Stimulated activated naive CD8-positive, alpha-beta T cell treated with anti-CD3 and anti-CD28 coated beads, Interleukin-15, amount 100 ng/mL, for 72 hours (primary cell): ENCODE results near the gene PMM2.
"Not testable (repeated sequence)": the region's sequence is repeated elsewhere in the genome, so short reads cannot be mapped to it uniquely, and the experiment has no call there.

ENCODE experiments used
- ATAC-seq: fragments of 150-1000 bp; cut with Tn5 transposase; 2 replicates; pipeline ENCODE4 v1.10.0; 2021; ENCODE audit warnings: mild to moderate bottlenecking, moderate library complexity
- DNase-seq, 2 donors: peaks; one replicate each; pipeline ENCODE4 v3.0.0; 2021 to 2022
- H3K27ac Mint-ChIP-seq, 2 donors: one replicate each; pipeline ENCODE4 v1.8.0; 2022; ENCODE audit warnings: mild to moderate bottlenecking in 2 of 2, mixed read lengths in 2 of 2, moderate library complexity in 2 of 2
- H3K27me3 Mint-ChIP-seq: one replicate; pipeline ENCODE4 v1.8.0; 2022; ENCODE audit warnings: mixed read lengths
- H3K4me1 Mint-ChIP-seq: one replicate; pipeline ENCODE4 v1.8.0; 2022; ENCODE audit warnings: mild to moderate bottlenecking, mixed read lengths
- H3K4me3 Mint-ChIP-seq, 2 donors: one replicate each; pipeline ENCODE4 v1.8.0; 2022; ENCODE audit warnings: mild to moderate bottlenecking in 2 of 2, mixed read lengths in 2 of 2, moderate library complexity in 1 of 2
- H3K9me3 Mint-ChIP-seq, 2 donors: one replicate each; pipeline ENCODE4 v1.8.0; 2022; ENCODE audit warnings: mixed read lengths in 2 of 2

PMM2 gene

GRCh38 chr16:8797364-8798173, at the start of gene PMM2, which contains the start of gene TMEM186:
TSS of gene PMM2 (plus strand) at chr16:8797839. CDS start at chr16:8797883, 44 bp downstream.
TSS of gene TMEM186 (minus strand) at chr16:8797639. CDS start at chr16:8797614, 25 bp downstream.
- peak within 1 kb of the TSS; percentile 96 to 97 for H3K27ac Mint-ChIP-seq
- peak; percentile 89 to 94 for DNase-seq
- no peaks in the 10 kb centered on the region for H3K9me3 Mint-ChIP-seq
- peak within 1 kb of the TSS; percentile 92 to 97 for H3K4me3 Mint-ChIP-seq
- H3K27me3 Mint-ChIP-seq = no peaks in the 10 kb centered on the region
- H3K4me1 Mint-ChIP-seq = peaks cover 48% of the 10 kb centered on the region
- ATAC-seq = peak; percentile 97

GRCh38 chr16:8748944-8749343, 48.7 kb upstream of the PMM2 start:
- not testable (repeated sequence) for DNase-seq, ATAC-seq, H3K27ac Mint-ChIP-seq, H3K9me3 Mint-ChIP-seq, H3K4me3 Mint-ChIP-seq, H3K27me3 Mint-ChIP-seq, H3K4me1 Mint-ChIP-seq

DNA sequence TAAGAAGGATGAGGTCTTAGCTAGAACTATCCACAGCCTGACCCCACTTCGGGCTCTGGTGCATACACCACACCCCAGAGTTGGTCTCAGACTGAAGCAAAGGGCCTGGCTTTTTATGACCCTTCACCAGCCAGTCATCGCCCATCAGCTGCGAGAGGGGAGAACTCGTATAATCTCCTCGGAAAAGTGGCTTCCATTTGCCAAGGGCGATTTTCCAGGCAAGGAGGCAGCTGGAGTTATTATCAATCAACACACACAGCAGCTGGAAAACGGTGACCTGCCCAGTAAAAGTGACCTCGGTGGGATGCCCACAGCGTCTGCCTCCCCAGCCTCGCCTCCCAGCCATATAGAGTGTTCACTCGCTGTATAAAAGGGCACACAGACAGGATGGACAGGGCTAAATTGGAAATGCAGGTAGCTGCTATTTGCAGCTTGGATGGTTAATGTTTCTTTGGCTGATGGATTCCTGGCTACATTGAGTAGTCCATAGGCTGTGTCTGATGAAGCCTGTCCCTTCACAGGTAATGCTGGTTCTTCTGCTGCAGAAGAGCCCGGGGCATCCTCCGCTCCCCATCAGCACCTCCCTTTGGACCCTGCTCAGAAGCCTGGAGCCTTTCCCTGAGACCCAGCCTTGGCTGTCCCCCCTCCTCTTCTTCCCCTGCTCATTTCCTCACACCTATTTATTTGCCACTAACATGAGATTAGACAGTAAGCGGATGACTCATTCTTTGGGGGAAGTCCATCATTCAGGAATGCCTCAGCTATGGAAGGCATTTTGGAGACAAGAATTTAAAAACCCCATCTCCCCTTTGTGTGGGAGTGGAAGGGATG, 45.9 kb upstream of the PMM2 start:
- no peak overlapping the region for H3K4me3 Mint-ChIP-seq
- H3K27ac Mint-ChIP-seq = no peak overlapping the region
- no peaks in the 10 kb centered on the region for H3K4me1 Mint-ChIP-seq
- no peak for DNase-seq
- H3K9me3 Mint-ChIP-seq = no peaks in the 10 kb centered on the region
- no peaks in the 10 kb centered on the region for H3K27me3 Mint-ChIP-seq
- ATAC-seq = no peak

- H3K9me3 Mint-ChIP-seq = no peaks in the 10 kb centered on the region
- no peak for DNase-seq
- H3K27ac Mint-ChIP-seq = no peak overlapping the region
- no peak for ATAC-seq
- no peaks in the 10 kb centered on the region for H3K27me3 Mint-ChIP-seq
- H3K4me3 Mint-ChIP-seq = no peak overlapping the region
- no peaks in the 10 kb centered on the region for H3K4me1 Mint-ChIP-seq
These were observed 44.9 kb upstream of the PMM2 start for GRCh38 chr16:8752706-8753105.

- Mint-ChIP-seq H3K4me1 (no peaks in the 10 kb centered on the region), H3K4me3 (no peak overlapping the region)
- no peak for DNase-seq
These were observed 44.1 kb upstream of the PMM2 start for GRCh38 chr16:8753416-8754054.

DNA sequence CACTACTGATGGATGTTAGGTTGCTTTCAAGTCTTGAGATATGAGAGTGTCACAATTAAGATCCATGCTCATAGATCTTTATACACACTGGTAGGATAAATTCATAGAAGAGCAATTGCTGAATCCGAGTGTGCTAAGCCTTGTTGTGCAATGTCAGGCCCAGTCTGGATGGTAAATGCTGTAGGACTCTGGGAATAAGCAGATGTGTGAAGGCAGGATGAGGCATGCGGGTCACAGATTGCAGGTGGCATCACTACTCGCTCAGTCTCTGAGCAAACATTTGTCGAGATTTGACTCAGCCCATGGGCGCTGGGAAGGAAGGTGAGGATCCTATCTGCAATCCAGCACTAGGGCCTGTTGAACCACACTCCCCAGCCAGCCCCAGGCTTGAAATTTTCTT, 40.9 kb upstream of the PMM2 start:
- no peaks in the 10 kb centered on the region for H3K27me3 Mint-ChIP-seq
- no peak overlapping the region for H3K27ac Mint-ChIP-seq
- ATAC-seq = no peak

More at GRCh38 chr16:8753416-8754054, 44.1 kb upstream of the PMM2 start:
- no peak for ATAC-seq
- H3K9me3 Mint-ChIP-seq = no peaks in the 10 kb centered on the region
- no peak overlapping the region for H3K27ac Mint-ChIP-seq
- no peaks in the 10 kb centered on the region for H3K27me3 Mint-ChIP-seq

GRCh38 chr16:8758022-8758421, 39.6 kb upstream of the PMM2 start:
- Mint-ChIP-seq H3K4me1 (no peaks in the 10 kb centered on the region), H3K27ac (peak overlapping the region in 1 of 2 donors; percentile 20), H3K4me3 (no peak overlapping the region), H3K9me3 (no peaks in the 10 kb centered on the region), H3K27me3 (no peaks in the 10 kb centered on the region)
- ATAC-seq (no peak), DNase-seq (no peak)

More for the DNA sequence above, 40.9 kb upstream of the PMM2 start:
- no peaks in the 10 kb centered on the region for H3K9me3 Mint-ChIP-seq
- no peaks in the 10 kb centered on the region for H3K4me1 Mint-ChIP-seq
- DNase-seq = no peak
- H3K4me3 Mint-ChIP-seq = no peak overlapping the region

- DNase-seq (no peak), ATAC-seq (no peak)
- Mint-ChIP-seq H3K4me1 (no peaks in the 10 kb centered on the region), H3K27me3 (no peaks in the 10 kb centered on the region), H3K4me3 (no peak overlapping the region), H3K27ac (no peak overlapping the region), H3K9me3 (no peaks in the 10 kb centered on the region)
These were observed 37.6 kb upstream of the PMM2 start for GRCh38 chr16:8760021-8760420.

DNA sequence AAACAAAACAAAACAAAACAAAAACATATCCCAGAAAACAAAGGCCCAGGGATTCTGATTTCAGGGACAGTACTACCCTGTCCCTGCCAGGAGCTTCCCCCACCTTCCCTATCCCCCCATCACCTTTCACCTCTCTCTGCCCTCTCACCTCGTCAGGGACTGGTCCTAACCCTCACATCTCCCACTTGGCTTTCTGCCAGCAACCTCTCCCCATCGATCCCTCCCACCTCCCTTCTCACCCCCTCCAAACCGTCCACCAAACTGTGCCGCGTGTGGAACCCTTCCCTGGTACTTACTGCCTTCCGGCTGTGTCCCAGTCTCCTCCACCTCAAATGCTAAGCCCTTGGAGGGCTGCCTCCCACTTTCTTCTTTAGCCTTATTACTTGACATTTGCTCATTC, 36.6 kb upstream of the PMM2 start:
- H3K27me3 Mint-ChIP-seq = no peaks in the 10 kb centered on the region
- H3K27ac Mint-ChIP-seq = no peak overlapping the region
- DNase-seq (no peak), ATAC-seq (no peak)
- H3K4me3 Mint-ChIP-seq = no peak overlapping the region
- no peaks in the 10 kb centered on the region for H3K9me3 Mint-ChIP-seq
- H3K4me1 Mint-ChIP-seq = no peaks in the 10 kb centered on the region

DNA sequence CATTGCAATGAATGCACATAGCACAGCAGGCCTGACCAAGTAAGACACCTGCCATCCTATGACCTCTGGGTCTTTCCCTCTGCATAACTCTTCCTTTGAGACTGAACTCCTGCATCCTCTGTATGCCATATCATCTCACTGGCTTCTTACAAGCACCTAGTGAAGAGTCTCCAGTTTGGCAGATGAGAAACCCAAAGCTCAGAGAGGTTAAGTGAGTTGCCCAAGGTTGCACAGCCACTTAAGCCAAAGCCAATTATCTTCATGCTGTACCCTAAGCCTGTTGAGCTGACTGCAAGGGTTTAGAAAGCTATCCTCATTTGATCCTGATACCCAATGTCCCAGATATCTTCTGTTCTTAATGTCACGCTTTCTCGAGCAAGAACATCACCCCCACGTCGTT, 35.4 kb upstream of the PMM2 start:
- no peak overlapping the region for H3K27ac Mint-ChIP-seq
- H3K4me1 Mint-ChIP-seq = no peaks in the 10 kb centered on the region
- DNase-seq (no peak), ATAC-seq (no peak)
- H3K9me3 Mint-ChIP-seq = no peaks in the 10 kb centered on the region
- H3K4me3 Mint-ChIP-seq = no peak overlapping the region
- no peaks in the 10 kb centered on the region for H3K27me3 Mint-ChIP-seq

DNA sequence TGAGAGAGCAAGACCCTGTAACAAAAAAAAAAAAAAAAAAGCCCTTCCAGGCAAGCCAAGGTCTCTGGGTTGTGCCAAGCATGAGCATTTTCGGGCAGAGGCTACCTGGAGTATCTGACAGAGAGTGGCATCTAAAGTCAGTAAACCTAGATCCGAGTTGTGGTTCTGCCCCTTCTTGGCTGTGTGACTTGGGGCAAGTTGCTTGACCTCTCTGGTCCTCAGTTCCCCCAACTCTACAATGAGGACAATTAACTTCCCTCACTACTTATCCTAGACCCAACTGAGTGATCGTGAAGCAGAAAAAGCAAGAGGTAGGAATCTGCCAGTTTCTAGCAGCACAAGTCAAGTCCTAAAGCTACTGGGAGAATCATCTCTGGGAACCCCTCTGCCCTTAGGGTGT, 34.6 kb upstream of the PMM2 start:
- DNase-seq (no peak), ATAC-seq (no peak)
- H3K4me1 Mint-ChIP-seq = no peaks in the 10 kb centered on the region
- no peaks in the 10 kb centered on the region for H3K9me3 Mint-ChIP-seq
- no peaks in the 10 kb centered on the region for H3K27me3 Mint-ChIP-seq
- no peak overlapping the region for H3K27ac Mint-ChIP-seq
- no peak overlapping the region for H3K4me3 Mint-ChIP-seq

GRCh38 chr16:8763899-8764298, 33.7 kb upstream of the PMM2 start:
- DNase-seq (no peak), ATAC-seq (no peak)
- Mint-ChIP-seq H3K9me3 (no peaks in the 10 kb centered on the region), H3K27me3 (no peaks in the 10 kb centered on the region), H3K27ac (no peak overlapping the region), H3K4me3 (no peak overlapping the region), H3K4me1 (no peaks in the 10 kb centered on the region)

DNA sequence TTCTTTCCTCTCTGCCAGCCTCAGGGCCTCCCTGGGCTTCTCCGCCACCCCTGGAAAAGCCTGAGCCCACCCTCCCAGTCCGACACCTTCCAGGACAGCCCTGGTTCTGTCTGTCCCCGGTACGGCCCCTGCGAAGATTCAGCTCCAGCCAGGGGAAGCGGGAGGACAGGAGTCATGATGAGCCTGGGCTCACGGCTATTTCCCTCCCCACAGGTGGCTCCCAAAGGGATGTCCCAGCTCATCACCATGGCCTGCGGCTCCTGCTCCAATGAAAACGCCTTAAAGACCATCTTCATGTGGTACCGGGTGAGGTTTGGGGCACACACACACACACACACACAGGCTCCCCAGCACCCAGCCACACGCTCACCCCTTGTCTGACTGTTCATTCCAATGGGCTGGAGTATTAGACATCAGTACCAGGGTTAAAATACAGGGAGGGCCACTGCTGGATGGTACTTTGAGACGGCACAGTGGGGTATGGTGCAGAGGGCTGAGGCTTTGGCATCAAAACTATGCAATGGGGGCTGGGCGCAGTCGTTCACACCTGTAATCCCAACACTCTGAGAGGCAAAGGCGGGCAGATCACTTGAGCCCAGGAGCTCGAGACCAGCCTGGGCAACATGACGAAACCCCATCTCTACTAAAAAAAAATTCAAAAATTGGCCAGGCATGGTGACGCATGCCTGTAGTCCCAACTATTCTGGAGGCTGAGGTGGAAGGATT, 33.0 kb upstream of the PMM2 start:
- ATAC-seq = no peak

GRCh38 chr16:8767176-8767575, 30.5 kb upstream of the PMM2 start:
- DNase-seq (no peak), ATAC-seq (no peak)
- Mint-ChIP-seq H3K9me3 (no peaks in the 10 kb centered on the region), H3K4me1 (no peaks in the 10 kb centered on the region), H3K27me3 (no peaks in the 10 kb centered on the region), H3K4me3 (no peak overlapping the region), H3K27ac (peak overlapping the region in 1 of 2 donors; percentile 21)

More for the DNA sequence above, 33.0 kb upstream of the PMM2 start:
- no peak overlapping the region for H3K4me3 Mint-ChIP-seq
- DNase-seq = no peak
- no peaks in the 10 kb centered on the region for H3K9me3 Mint-ChIP-seq
- no peaks in the 10 kb centered on the region for H3K27me3 Mint-ChIP-seq
- no peak overlapping the region for H3K27ac Mint-ChIP-seq
- H3K4me1 Mint-ChIP-seq = no peaks in the 10 kb centered on the region

GRCh38 chr16:8768283-8768682, 29.4 kb upstream of the PMM2 start:
- Mint-ChIP-seq H3K9me3 (no peaks in the 10 kb centered on the region), H3K4me1 (no peaks in the 10 kb centered on the region), H3K27ac (no peak overlapping the region), H3K27me3 (no peaks in the 10 kb centered on the region), H3K4me3 (no peak overlapping the region)
- no peak for ATAC-seq
- no peak for DNase-seq
